DND-41 (cell line): Measurements from ENCODE around the gene WWC1.

ENCODE experiments used
- ATAC-seq: fragments of 200-7000 bp; cut with Tn5 transposase; 3 replicates; pipeline ENCODE4 v1.9.1; 2021; ENCODE audit warnings: low read depth; ENCODE audit not compliant: insufficient read depth
- DNase-seq: peaks from one replicate; pipeline ENCODE4 v3.0.0-alpha.2; 2020
- H2AFZ ChIP-seq: 2 replicates; pipeline ENCODE4 v1.6.0; 2012; ENCODE audit warnings: low read depth, low read length
- H3K27ac ChIP-seq: 2 replicates; pipeline ENCODE4 v1.5.1; 2012; ENCODE audit warnings: low read length, inconsistent platforms
- H3K27me3 ChIP-seq: fragments of 200-600 bp; sonication (generic); 2 replicates; pipeline ENCODE4 v1.6.0; 2012; ENCODE audit warnings: low read length, mild to moderate bottlenecking, inconsistent platforms; ENCODE audit not compliant: insufficient read depth, poor library complexity
- H3K36me3 ChIP-seq: 2 replicates; pipeline ENCODE4 v1.5.1; 2012; ENCODE audit warnings: low read length, inconsistent platforms; ENCODE audit not compliant: insufficient read depth
- H3K4me1 ChIP-seq: 2 replicates; pipeline ENCODE4 v1.5.1; 2012; ENCODE audit warnings: mild to moderate bottlenecking, low read length; ENCODE audit not compliant: insufficient read depth
- H3K4me2 ChIP-seq: 2 replicates; pipeline ENCODE4 v1.6.0; 2012; ENCODE audit warnings: mild to moderate bottlenecking, moderate library complexity, low read length, inconsistent platforms; ENCODE audit not compliant: insufficient read depth
- H3K4me3 ChIP-seq, 2 experiments: fragments of 200-600 bp in 1 of 2; shearing (Covaris generic) in 1 of 2; 2 replicates each; pipeline ENCODE4 v1.5.1; 2012 to 2016; ENCODE audit warnings: inconsistent platforms in 2 of 2, low read length in 2 of 2, mild to moderate bottlenecking in 2 of 2, low read depth in 1 of 2, moderate library complexity in 1 of 2
- H3K79me2 ChIP-seq: 2 replicates; pipeline ENCODE4 v1.6.0; 2012; ENCODE audit warnings: low read length, inconsistent platforms; ENCODE audit not compliant: insufficient read depth
- H3K9ac ChIP-seq: 2 replicates; pipeline ENCODE4 v1.6.0; 2012; ENCODE audit warnings: low read depth, mild to moderate bottlenecking, inconsistent platforms, low read length, moderate library complexity
- H3K9me3 ChIP-seq: 2 replicates; pipeline ENCODE4 v1.5.1; 2012; ENCODE audit warnings: low read length, moderate library complexity, mild to moderate bottlenecking, inconsistent platforms; ENCODE audit not compliant: insufficient read depth, severe bottlenecking
- H4K20me1 ChIP-seq: 2 replicates; pipeline ENCODE4 v1.6.0; 2012; ENCODE audit warnings: low read length; ENCODE audit not compliant: insufficient read depth
- EZH2 ChIP-seq: IDR thresholded peaks from 3 replicates; pipeline ENCODE4 v1.6.1; 2012; ENCODE audit warnings: borderline replicate concordance, low read depth, mild to moderate bottlenecking, moderate library complexity, low read length, inconsistent platforms; ENCODE audit not compliant: severe bottlenecking
- TF ChIP-seq, protein P1 (sequence below): IDR thresholded peaks from 2 replicates; pipeline ENCODE4 v1.5.1; 2012; ENCODE audit warnings: borderline replicate concordance, low read length, moderate library complexity, mild to moderate bottlenecking; ENCODE audit not compliant: poor library complexity, severe bottlenecking; ENCODE audit errors: extremely low read depth

Gene WWC1

GRCh38 chr5:168301593-168302390, 10.3 kb downstream of the WWC1 start:
- ATAC-seq, result no peak
- Histone ChIP-seq H2AFZ (no peak overlapping the region), H4K20me1 (no peaks in the 10 kb centered on the region), H3K9ac (no peak overlapping the region), H3K27me3 (no peaks in the 10 kb centered on the region), H3K4me2 (no peak overlapping the region), H3K4me3 (no peak overlapping the region), H3K4me1 (no peaks in the 10 kb centered on the region), H3K36me3 (no peaks in the 10 kb centered on the region), H3K27ac (no peak overlapping the region), H3K9me3 (no peaks in the 10 kb centered on the region), H3K79me2 (no peaks in the 10 kb centered on the region)
- no peak for TF ChIP-seq EZH2
- DNase-seq, result no peak

DNA sequence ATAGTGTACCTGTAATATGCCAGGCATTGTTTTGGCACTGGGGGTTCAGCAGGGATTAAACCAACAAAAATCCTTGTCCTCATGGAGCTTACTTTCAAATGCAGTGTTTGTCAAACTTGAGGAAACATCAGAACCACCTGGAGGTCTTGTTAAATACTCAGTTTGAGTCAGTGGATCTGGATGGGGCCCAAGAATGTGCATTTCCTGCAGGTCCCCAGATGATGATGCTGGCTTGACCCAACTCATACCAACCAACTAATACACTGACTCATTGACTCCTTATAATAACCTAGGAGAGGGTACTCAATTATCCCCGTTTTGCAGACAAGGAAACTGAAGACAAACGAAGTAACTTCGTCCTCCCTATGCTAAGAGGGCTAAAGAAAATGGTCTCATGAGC, 11.3 kb downstream of the WWC1 start:
- H3K4me3 ChIP-seq, result no peak overlapping the region
- no peak overlapping the region for H2AFZ ChIP-seq
- H3K79me2 ChIP-seq, result no peaks in the 10 kb centered on the region
- ATAC-seq, result no peak
- H3K9ac ChIP-seq, result no peak overlapping the region
- H3K27ac ChIP-seq, result no peak overlapping the region
- TF ChIP-seq, protein P1, sequence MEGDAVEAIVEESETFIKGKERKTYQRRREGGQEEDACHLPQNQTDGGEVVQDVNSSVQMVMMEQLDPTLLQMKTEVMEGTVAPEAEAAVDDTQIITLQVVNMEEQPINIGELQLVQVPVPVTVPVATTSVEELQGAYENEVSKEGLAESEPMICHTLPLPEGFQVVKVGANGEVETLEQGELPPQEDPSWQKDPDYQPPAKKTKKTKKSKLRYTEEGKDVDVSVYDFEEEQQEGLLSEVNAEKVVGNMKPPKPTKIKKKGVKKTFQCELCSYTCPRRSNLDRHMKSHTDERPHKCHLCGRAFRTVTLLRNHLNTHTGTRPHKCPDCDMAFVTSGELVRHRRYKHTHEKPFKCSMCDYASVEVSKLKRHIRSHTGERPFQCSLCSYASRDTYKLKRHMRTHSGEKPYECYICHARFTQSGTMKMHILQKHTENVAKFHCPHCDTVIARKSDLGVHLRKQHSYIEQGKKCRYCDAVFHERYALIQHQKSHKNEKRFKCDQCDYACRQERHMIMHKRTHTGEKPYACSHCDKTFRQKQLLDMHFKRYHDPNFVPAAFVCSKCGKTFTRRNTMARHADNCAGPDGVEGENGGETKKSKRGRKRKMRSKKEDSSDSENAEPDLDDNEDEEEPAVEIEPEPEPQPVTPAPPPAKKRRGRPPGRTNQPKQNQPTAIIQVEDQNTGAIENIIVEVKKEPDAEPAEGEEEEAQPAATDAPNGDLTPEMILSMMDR, result no peak
- no peak for TF ChIP-seq EZH2
- H4K20me1 ChIP-seq, result no peaks in the 10 kb centered on the region
- no peak overlapping the region for H3K4me2 ChIP-seq
- H3K9me3 ChIP-seq, result no peaks in the 10 kb centered on the region
- no peaks in the 10 kb centered on the region for H3K4me1 ChIP-seq
- DNase-seq, result no peak
- no peaks in the 10 kb centered on the region for H3K36me3 ChIP-seq
- no peaks in the 10 kb centered on the region for H3K27me3 ChIP-seq

GRCh38 chr5:168303393-168304025, 12.1 kb downstream of the WWC1 start:
- Histone ChIP-seq H3K27me3 (no peaks in the 10 kb centered on the region), H4K20me1 (no peaks in the 10 kb centered on the region), H3K4me3 (no peak overlapping the region), H2AFZ (no peak overlapping the region), H3K9ac (no peak overlapping the region), H3K9me3 (no peaks in the 10 kb centered on the region), H3K36me3 (no peaks in the 10 kb centered on the region), H3K4me2 (no peak overlapping the region), H3K79me2 (no peaks in the 10 kb centered on the region), H3K4me1 (no peaks in the 10 kb centered on the region), H3K27ac (no peak overlapping the region)
- no peak for DNase-seq
- ATAC-seq, result no peak
- no peak for TF ChIP-seq EZH2
- TF ChIP-seq, protein P1, result no peak

- ATAC-seq (no peak), DNase-seq (no peak)
- Histone ChIP-seq H3K4me2 (no peak overlapping the region), H3K9ac (no peak overlapping the region), H3K4me3 (no peak overlapping the region), H3K4me1 (no peaks in the 10 kb centered on the region), H3K36me3 (no peaks in the 10 kb centered on the region), H3K9me3 (no peaks in the 10 kb centered on the region), H3K79me2 (no peaks in the 10 kb centered on the region), H3K27ac (no peak overlapping the region), H2AFZ (no peak overlapping the region), H4K20me1 (no peaks in the 10 kb centered on the region), H3K27me3 (no peaks in the 10 kb centered on the region)
- no peak for TF ChIP-seq EZH2
- TF ChIP-seq, protein P1, result no peak
Measured at GRCh38 chr5:168304349-168304748, 12.9 kb downstream of the WWC1 start.
